ENCODE results near the gene PADI1.
A peak's percentile ranks its signal among the peaks of the same experiment; 100 is the strongest.

PADI1 gene, protein sequence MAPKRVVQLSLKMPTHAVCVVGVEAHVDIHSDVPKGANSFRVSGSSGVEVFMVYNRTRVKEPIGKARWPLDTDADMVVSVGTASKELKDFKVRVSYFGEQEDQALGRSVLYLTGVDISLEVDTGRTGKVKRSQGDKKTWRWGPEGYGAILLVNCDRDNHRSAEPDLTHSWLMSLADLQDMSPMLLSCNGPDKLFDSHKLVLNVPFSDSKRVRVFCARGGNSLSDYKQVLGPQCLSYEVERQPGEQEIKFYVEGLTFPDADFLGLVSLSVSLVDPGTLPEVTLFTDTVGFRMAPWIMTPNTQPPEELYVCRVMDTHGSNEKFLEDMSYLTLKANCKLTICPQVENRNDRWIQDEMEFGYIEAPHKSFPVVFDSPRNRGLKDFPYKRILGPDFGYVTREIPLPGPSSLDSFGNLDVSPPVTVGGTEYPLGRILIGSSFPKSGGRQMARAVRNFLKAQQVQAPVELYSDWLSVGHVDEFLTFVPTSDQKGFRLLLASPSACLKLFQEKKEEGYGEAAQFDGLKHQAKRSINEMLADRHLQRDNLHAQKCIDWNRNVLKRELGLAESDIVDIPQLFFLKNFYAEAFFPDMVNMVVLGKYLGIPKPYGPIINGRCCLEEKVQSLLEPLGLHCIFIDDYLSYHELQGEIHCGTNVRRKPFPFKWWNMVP

DNA sequence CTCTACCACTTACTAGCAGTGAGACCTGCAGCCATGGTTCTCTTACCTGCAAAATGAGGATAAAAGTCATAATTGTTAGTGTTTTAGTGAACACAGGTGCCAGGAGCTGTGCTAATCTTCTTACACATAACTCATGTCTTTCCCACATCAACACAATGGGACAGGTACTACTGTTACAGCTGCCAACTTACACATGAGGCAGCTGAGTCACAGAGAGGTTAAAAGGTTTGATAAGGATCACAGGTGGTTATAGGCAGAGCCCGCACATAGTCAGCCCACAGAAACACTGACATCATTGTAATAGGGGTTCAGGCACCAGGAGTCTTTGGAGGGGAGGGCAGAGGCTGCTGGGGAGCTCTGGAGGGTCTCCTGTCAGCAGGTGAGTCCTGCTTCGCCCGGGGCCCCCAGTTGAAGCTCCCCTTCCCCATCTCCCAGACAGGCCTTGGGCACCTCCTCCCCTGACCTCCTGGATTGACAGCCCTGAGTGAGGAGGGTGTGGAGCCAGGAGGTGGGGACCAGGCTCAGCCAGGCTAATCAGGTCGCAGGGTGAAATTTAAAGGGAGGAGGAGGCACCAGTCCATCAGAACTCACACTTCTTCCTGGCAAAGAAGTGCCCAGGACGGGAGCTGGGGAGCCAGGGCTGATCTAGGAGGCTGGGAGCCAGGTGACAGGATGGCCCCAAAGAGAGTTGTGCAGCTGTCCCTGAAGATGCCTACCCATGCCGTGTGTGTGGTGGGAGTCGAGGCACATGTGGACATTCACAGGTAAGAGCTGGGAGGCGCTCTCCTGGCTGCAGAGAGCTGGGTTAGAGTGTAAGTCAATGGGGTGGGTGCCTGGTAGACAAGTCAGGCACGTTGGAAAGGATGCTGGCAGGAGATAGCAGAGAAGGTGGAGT is at the start of gene PADI1:
Gene PADI1, plus strand, starts transcription at position 583 of the 895 bp plus-strand sequence. Its CDS starts 90 bp downstream, at position 673.
- no peak for DNase-seq

DNA sequence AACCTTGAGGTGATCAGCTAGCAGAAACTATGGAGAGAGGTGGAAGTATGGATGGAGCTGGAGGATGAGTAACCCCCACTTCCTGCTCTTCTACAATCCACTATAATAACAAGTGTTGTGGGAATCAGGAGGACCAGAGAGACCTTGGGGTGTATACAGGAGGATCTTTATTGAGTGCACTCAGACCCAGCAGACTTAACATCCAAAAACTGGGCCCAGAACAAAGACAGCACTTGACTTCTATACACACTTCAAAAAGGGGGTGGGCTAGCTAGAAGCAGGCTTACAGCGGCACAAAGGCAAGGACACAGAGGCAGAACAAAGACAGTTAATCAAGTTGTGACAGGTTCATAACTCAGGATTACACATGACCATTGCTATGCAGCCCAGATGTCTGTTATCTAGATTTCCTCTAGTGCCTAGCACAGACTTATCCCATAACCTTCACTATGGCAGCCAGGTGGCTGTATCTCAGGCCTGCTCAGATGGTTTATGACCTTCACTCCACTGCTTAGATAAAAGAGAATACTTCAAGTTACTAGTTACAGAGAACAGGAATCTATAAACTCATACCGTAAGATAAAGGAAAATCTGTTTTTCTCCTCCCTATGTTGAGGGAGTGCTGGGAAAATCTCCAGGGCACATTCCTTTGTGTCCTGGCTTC is 49.5 kb upstream of the PADI1 start:
- no peak for DNase-seq

DNA sequence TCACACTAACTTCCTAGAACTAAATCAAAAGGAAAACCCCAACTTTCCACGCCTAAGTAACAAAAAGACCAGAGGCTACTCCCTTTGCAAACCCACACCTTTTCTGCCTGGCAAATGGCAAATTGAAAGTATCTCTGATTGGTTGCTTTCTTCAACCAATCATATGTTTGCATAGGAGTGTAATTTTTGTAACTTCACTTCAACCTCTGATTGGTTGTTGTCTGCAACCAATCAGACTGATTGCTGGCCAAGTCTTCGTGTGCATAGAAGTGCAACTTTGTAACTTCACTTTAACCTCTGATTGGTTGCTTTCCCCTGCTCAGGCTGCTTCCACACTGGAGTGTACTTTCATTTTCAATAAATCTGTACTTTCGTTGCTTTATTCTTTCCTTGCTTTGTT is 48.8 kb upstream of the PADI1 start:
- no peak for DNase-seq

DNA sequence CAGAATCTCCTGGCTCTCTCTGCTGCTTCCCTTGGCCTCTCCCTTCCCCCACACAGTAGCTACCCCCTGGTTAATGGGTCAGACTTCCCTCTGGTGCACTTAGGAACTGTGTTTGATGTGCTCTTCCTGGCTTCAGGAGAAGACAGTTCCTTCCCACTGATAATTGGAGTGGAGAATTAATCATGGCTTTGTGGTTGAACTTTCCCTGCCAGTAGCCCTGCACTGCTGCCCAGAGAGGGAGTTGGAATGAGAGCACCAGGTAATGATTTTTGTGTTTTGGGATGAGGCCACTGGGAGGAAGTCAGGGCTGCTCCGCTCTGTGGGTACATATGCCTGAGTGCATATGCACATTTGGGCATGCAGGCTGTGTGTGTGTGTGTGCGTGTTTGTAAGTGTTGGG is 46.0 kb upstream of the PADI1 start:
- DNase-seq: no peak

DNA sequence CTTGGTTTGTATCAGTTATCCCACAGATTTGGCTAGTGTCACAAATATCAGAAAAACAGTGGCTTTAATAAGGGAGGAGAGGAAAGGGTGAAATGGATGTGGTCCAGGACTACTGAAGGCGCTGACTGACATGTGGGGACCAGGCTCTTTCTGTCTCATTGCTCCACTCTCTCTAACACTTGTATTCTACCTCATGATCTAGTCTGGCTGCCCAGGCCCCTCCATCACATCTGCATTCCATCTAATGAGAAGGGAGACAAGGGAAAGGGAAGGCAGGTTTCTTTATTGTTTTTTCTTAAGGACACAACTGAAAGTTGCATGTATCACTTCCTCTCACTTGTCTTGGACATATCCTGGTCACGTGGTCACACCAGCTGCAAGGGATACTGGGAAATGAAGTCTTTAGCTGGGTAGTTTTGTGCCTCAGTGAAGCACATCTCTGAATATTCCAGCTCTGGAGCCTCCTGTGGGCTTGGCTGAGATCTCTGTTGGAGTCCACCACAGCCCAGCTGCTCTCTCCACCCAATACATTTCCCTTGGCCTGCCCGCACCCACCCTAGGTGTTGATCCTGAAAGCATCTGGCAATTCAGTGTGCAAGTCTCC is 43.7 kb upstream of the PADI1 start:
- DNase-seq: no peak

DNA sequence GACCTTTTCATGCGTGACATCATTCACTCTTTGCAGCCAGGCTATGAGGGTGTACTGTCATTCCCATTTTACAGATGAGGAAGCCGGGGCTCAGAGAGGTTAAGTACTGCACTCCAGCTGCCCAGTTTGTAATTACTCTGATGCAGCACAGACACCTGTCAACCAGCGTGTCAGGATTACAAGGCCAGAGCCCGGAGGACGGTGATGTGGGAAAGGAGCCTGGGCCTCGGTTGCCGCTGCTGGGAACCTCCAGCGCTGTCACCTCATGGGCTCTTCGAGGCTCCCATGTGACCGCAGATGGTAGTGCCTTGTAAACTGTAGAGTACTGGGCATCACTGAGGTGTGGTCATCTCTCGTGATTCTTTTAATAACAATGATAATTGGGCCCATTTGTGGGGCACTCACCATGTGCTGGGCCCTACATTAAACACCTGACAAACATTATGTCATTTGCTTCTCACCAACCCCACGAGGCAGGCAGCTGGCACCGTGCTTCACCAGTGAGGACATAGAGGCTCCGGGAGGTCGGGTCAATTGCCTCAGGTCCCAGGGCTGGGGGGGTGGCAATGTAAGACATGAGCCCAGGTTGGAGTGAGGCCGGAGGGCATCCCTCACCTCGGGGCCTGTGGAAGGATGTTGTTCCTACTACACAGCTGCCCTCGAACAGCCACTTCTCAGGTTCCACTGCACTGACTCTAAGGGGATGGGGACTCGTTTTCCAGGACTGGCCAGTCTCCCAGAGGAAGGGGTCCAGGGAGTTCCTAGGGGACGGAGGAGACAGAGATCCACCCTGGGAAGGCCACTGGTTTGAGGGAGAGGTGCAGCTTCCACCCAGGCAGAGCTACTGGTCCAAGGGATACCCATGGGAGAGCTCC is 42.8 kb upstream of the PADI1 start:
- DNase-seq: no peak

DNA sequence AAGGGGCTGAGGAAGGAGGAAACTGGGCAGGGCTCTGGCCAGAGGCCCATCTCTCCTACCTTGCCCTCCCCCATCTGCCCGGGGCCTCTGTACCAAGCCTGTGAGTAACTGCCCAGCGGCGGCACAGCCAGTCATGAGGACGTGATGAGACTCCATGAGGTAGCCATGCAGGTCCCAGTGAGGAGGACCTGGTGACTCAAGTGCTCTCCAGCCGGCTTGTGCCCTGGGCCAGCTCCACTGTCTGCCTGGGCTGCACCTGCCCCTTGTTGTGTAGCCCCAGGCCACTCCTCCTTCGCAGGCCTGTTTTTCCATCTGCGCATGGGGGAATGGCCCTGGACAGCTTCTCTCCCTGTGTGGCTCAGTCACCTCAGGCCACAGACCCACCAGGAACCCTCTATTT is 42.0 kb upstream of the PADI1 start:
- no peak for DNase-seq

DNA sequence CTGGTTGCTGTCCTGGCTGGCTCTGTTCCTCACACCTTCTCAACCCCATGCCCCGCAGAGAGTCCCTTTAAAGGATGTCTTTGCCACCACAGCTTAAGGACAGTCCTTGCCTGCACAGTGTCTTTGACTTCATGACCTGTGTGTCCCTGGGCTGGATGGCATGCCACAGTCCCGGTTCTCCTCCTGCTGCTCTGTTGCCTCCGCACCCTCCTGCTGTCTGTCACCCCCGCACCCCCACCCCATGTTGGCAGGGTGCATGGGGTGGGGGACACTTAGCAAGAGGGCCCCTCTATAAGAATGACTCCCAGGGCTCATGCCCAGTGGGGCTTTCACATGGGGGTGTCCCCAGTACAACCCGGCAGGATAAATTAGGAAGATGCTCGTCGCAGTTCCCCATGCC is 41.6 kb upstream of the PADI1 start:
- DNase-seq: no peak

DNA sequence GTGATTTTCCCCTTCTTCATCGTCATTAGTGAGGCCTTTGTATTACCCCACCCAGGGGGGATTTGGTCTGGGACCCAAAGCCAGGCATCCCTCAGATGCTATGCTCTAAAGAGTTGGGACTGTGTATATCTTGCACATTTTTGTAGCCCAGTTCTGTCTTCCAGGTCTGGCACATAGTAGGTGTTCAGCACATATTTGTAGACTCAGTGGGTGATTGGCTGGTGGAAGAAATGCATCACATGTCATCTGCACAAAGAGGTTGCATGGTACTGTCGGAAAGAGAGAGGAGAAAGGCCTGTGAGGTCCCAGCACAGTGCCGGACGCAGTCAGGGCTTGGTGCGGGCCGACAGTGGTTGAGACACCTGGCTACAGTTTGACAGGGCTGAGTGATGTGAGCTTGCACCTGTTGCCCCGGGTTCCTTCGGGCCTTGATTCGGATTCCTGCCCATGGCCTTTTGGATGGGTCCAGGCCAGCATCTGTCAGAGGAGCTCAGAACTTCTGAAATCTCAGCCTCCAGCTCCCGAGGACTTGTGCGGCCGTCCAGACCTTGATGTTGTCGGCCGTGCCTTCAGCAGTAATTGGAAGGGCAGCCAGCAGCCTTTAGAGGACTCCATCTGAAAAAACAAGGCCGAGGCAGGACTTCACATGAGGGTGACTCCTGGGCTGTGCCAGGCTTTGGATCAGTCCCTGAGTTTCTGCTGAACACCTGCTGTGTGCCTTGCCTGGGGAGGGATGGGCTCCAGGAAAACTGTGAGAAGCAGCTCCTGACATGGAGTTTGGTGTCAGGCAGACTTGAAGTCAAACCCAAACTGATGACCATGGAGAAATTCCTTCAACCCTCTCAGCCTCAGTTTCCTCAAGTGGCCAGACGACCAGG is 40.9 kb upstream of the PADI1 start:
- DNase-seq: no peak

DNA sequence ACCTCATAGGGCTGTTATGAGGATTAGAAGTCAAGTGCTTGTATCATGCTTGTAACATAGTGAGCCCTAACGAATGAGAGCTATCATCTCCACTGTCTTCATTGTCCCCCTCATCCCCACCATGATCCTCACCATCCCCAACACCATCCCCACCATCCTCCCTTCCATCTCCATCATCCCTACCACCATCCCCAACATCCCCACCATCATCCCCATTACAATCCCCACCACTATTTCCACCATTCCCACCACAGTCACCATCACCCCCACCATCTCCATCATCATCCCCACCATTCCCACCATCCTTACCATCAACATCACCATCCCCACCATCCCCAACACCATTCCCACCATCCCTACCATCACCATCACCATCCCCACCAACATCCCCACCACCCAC is 39.1 kb upstream of the PADI1 start:
- DNase-seq: no peak

DNA sequence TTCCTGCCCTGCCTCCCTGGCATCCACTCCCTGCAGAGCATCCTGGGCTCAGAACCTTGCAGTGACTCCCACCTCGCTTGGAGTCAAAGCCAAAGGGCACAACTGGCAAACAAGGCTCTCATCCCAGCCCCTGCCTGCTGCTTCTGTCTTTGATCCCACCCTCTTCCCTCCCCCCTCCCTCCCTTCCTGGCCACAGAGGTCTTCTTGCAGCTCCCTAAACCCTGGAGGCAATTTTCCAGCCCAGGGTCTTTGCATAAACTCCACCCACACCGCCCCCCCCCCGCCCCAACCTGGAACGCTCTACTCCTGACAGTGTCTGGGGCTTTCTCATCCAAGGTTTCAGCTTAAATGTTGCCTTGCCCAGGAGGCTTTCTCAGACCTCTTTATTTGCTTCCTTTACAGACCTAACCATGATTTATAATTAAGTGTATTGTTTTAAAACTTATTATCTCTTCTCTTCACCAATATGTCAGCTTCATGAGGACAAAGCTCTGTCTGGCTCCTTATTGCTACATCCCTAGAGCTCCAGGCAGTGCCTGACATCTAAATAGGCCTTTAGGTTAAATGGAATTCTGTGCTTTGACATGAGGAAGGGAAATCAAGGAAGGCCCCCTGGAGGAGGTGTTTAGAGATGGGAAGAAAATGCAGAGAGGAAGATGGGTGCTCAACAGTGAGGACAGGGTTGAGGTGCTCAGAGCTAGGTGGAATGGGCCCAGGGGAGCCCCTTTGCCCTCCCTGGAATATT is 37.7 kb upstream of the PADI1 start:
- no peak for DNase-seq

DNA sequence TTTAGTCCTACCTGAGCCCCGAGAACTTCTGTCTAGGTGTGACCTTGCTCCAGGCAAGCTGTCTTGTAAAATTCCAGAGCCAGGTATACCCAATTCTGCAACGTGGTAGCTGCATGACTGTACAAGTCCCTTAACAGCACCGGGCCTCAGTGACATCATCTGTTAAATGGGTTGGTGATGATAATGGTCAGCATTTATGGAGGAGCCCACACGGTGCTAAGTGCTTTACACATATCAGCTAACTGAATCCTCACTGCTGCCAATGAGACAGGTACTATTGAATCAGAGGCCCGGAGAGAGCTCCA is 37.2 kb upstream of the PADI1 start:
- DNase-seq: no peak

DNA sequence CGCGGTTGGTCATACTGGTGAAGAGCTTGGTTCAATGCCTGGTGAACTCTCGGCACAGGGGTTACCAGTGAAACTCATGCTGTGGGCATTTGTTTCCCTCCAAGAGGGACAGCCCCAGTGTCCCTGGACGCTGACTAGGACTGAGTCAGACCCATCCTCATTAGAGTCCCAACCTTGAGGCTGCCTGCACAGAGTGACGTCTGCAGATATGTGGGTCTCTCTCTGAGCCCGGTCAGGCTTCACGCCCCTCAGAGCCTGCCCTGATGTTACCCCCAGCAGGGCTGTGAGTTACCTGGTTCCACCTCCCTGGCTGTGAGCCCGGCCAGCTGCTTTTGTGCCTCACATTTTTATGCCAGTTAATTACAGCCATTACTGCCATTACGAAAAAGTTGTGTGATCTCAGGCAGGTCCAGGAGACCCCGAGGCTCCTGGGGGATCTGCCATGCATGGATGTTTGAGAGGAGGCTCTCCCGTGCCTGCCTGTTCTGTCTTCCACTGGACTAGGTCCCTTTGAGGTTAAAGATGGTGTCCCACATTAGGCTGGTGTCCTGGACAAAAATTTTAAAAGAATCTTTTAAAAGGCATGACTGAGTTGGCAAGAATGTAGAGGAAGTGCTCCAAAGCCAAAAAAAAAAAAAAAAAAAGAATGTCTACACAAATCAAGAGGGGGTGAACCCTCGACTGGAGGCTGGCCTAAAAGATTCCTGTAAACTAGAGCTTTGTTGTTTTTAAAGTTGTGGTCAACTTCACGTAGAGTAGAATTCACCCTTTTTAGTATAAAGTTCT is 36.6 kb upstream of the PADI1 start:
- DNase-seq: no peak

DNA sequence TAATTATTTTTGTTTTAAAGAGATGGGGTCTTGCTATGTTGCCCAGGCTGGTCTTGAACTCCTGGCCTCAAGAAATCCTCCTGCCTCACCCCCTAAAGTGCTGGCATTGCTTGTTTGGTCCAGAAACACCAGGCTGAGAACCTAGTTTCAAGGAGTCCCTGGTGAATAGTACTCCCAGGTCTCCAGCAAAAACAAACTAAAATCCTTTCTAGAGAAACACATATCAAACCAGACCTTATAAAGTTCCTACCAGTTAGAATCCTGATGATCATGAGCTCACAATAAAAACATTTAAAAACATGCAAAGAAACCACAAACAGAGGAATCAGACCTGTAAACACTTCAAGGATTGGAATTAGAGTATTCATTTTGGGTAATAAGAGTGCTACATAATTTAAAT is 34.4 kb upstream of the PADI1 start:
- DNase-seq: no peak

DNA sequence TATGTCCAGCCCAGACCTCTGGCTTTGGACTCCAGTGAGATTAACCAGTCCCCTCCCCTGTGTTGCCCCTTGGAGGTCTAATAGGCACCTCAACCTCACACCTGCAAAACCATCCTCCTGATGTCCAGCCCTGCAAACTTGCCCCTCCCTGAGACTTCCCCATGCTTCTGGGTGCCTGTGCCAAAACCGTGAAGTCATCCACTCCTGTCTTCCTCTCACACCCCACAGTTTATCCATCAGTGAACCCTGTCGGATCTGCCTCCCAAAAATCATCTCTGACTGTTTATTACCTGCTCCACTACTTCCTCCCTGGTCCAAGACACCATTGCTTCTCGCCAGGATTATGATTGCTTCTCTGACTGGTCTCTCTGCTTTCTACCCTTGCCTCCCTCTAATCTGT is 31.7 kb upstream of the PADI1 start:
- DNase-seq: no peak

DNA sequence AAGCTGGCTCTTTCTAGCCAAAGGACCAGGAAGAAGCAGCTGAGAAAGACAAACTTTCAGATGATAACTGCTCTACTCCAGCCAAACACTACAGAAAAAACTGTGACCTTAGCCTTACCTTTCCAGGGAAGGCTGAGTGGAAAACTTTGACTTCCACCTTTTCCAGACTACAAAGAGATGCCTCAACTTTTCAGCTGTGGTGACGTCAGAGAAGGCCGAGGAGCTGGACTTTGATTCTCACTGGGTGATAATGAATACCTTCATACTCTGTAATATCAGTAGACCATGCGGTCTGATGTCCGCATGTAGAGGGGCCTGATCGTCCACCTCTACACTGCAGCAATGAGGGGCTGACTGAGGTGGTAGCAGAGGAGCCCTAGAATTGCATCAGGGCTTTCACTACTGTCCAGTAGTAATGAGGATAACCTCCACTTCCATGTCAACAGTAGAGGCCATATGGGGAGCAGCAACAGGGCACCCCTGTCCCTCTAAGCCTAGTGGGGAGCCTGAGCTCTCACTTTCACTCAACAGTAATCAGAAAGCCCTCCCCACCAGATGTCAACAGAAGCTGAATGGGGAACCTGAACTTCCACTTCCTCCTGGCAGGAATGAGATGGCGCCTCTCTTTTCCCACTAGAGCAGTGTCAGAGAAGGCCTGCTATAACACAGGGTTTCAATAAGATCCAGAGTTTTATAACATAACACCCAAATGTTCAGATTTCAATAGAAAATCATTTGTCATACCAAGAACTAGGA is 28.4 kb upstream of the PADI1 start:
- DNase-seq: no peak

DNA sequence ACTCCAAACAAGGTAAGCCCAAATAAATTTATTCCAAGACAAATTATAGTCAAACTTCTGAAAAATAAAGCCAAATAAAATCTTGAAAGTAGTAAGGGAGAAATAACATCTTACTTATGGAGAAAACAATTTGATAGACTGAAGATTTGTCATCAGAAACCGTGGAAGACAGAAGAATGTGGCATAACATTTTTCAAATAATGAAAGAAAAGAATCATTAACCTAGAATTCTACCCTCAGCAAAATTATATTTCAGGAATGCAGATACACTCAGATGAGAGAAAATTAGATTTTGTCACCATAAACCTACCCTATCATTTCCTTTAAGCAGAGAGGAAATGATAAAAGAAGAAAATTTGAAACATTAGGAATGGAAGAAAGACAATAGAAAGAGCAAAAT is 27.3 kb upstream of the PADI1 start:
- no peak for DNase-seq

DNA sequence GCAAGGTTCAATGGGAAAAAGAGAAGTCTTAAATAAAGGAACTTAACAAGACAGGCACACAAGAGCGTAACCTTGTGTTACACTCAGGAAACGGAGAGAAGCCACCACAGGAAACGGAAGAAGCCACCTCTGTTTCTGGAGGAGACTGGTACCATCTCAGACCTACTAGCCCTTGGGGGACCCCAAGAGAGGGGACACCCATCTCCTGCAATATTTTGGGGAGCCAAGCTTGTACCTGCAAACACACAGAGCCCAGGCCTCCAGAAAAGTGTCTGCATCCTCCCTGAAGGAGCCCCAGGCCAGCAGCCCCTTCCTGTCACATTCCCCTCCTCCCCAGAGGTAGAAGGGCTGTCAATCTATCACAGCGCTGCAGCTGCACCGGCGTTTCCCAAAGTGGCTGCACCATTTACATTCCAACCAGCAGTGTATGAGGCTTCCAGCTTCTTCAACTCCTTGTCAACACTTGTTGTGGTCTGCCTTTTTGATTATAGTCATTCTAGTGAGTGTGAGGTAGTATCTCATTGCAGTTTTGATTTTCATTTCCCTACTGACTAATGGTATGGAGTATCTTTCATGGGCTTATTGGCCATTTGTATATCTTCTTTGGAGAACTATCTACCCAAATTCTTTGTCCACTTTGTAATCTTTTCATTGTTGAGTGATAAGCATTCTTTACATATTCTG is 23.0 kb upstream of the PADI1 start:
- peak; percentile 6 to 18 for DNase-seq

Measured in activated CD4-positive, alpha-beta T cell treated with anti-CD3 and anti-CD28 coated beads, Interleukin-2, amount 50 U/mL, for 48 hours (primary cell).